ENCODE data around the gene ABCD4.

ABCD4 gene

DNA sequence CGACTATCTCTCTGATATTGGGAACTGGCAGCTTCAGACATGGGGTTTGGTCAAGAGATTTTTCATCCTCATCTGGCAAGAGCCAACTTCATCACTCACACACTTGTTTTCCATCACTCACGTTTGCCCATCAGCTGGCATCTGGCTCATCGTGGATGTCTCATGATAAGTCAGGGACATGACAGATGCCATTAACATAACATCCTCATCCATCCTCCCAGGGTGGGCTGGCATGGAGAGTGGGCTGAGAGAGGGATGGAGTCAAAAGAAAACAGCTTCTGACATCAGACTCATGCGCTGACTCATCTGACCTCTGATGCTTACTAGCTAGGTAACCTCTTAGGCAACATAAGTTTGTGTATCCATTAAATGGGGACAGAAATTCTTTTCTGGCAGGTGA is 65.3 kb downstream of the ABCD4 start:
- TF ChIP-seq, protein P1, sequence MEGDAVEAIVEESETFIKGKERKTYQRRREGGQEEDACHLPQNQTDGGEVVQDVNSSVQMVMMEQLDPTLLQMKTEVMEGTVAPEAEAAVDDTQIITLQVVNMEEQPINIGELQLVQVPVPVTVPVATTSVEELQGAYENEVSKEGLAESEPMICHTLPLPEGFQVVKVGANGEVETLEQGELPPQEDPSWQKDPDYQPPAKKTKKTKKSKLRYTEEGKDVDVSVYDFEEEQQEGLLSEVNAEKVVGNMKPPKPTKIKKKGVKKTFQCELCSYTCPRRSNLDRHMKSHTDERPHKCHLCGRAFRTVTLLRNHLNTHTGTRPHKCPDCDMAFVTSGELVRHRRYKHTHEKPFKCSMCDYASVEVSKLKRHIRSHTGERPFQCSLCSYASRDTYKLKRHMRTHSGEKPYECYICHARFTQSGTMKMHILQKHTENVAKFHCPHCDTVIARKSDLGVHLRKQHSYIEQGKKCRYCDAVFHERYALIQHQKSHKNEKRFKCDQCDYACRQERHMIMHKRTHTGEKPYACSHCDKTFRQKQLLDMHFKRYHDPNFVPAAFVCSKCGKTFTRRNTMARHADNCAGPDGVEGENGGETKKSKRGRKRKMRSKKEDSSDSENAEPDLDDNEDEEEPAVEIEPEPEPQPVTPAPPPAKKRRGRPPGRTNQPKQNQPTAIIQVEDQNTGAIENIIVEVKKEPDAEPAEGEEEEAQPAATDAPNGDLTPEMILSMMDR (IDR thresholded peaks at IDR 0.05; ENCODE audit: low read length, missing control alignments) = no peak
- no peak for DNase-seq (ENCODE audit: low read depth)
- H3K4me3 ChIP-seq (replicated peaks; ENCODE audit: low read depth, low read length) = no peak overlapping the region

All from fibroblast of pulmonary artery (primary cell).